Fibroblast of peridontal ligament (primary cell): Measurements from ENCODE around the gene B4GALNT4.
"Not testable (repeated sequence)": the region's sequence is repeated elsewhere in the genome, so short reads cannot be mapped to it uniquely, and the experiment has no call there.

Experiments used
- DNase-seq: peaks from one replicate; pipeline ENCODE4 v3.0.0-alpha.2; 2010; ENCODE audit errors: extremely low read depth

B4GALNT4 gene

DNA sequence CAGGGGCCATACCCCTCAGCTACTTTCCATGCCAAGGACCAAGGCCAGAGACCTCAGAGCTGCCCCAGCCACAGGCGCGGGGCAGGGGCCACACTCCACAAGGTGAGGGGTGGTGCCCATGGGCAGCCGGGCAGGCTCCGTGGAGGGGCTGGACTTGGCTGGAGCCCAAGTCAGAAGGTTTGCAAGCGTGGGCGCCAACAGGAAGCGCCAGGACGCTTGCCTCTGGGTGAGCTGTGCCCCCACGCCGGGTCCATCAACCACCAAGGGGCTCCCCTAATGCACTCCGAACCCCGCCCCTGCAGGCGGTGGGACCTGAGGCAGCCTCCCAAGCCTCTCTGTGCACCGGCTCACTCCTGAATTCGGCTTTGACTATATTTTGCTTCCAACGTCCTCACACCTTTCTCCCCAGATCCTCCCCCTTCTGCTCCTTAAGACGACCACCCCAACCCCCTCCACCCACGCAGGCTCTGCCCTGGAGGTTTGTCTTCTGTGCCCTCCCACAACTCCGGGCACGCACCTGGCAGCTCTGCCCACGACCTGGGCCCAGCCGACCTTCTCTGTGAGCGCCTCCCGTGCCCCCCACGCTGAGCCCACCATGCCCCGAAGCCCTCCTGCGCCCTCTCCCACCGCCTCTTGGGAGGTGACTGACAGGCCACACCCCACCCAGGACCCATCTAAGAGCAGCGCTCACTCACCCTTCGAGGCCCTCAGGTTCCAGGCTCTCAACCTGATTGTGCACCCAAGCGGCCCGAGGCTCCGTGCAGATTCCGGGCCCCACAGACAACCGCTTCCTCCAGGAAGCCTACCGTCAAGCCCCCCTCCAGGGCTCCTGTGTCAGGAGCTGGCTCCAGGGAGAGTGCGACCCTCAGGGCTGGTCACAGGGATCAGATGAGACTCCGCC lies 22.1 kb downstream of the B4GALNT4 start:
- DNase-seq: no peak

DNA sequence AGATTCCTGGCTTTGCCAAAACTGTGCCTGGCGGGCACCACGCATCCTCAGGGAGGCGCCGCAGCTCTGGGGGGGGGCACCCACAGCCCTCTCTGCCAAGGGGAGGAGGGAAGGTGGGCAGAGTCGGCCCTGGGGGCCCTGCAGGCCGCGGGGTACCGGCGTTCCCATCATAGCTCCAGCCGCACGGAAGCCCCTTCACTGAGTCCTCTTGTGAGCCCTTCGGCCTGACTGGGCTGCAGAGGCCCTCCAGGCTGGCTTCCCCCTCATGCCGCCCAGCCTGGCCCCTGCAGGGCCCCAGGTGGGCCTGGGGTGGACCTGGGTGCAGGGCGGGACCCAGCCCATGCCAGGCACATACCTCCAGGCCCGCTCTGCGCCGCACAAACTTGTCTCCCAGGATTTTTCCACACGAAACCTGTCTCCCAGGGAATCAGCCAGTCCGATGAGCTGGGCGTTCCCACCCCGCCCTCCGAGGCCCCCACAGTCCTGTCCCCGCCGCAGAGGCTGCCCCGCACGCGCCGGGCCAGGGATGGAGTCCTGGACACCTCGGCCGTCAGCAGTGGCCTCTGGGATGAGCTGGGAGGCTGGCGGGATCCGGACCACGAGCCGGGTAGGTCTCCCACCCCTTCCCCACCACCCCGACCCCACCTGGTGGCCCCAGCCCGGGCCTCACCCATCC lies 22.9 kb downstream of the B4GALNT4 start:
- DNase-seq: no peak

DNA sequence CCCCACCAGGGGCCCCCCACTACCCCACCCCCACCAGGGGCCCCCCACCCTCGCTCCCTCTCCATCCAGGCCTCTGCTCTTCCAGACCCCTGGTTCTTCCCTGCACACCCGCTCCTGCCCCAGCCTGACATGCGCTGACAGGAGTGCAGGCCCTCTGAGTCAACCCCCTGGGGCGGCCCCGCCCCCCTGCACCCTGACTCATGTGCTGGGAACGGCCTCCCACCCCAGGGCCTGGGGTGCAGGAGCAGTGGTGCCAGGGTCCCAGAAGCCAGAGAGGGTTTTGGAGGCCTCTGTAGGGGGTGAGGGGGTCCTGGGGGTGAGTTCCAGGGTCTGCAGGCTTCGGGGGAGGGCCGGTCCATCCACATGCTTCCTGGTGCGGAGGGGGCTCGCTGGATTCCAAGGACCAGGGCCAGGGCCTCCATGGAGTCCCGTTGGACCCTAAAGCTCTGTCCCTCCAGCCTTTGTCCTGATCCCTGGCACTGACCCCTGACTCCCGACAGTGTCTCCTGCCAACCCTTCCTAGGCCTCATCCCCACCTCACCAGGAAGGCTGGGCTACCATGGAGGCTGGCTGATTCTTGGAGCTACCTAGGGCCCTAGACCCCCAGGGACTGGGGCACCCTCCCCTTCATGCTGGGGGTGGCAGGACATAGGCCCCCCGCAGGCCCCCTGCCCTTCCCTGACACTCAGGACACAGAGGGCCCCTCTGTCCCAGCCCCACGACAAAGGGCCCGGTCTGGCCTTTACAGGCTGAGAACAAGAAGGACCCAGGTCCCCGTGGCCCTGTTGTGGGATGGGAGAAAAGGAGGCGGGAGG lies 24.1 kb downstream of the B4GALNT4 start:
- peak; percentile 59 for DNase-seq

DNA sequence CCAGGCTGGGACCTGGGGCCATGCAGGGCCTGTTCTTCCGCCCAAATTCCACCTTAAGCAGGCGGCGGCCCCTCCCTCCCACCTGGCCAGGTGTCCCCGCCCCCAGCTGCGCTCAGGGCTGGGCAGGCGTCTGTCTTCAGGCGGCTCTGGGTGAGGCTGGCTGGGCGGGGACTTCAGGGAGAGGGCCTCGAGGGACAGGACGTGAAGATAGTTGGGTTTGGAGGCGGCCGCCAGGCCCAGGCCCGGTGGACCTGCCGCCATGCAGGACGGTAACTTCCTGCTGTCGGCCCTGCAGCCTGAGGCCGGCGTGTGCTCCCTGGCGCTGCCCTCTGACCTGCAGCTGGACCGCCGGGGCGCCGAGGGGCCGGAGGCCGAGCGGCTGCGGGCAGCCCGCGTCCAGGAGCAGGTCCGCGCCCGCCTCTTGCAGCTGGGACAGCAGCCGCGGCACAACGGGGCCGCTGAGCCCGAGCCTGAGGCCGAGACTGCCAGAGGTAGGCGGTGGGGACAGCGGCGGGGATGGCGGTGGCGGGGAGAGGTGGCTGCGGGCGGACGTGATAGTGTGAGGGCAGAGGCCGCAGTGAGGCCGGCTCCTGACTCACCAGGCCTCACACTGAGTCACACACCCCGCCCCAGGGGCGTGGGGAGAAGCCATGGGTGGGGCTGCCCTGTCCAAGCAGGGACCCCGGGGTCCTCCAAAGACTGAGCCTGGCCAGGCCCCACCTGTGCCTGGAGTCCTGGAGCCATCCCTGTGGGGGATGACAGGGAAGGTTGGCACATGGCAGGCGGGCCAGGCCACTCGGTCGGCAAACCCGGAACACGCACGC lies 24.9 kb downstream of the B4GALNT4 start, which contains the start of gene PKP3:
Gene PKP3, plus strand, starts transcription at position 176 of the 824 bp plus-strand sequence. Its CDS starts 84 bp downstream, at position 260.
- DNase-seq: no peak

DNA sequence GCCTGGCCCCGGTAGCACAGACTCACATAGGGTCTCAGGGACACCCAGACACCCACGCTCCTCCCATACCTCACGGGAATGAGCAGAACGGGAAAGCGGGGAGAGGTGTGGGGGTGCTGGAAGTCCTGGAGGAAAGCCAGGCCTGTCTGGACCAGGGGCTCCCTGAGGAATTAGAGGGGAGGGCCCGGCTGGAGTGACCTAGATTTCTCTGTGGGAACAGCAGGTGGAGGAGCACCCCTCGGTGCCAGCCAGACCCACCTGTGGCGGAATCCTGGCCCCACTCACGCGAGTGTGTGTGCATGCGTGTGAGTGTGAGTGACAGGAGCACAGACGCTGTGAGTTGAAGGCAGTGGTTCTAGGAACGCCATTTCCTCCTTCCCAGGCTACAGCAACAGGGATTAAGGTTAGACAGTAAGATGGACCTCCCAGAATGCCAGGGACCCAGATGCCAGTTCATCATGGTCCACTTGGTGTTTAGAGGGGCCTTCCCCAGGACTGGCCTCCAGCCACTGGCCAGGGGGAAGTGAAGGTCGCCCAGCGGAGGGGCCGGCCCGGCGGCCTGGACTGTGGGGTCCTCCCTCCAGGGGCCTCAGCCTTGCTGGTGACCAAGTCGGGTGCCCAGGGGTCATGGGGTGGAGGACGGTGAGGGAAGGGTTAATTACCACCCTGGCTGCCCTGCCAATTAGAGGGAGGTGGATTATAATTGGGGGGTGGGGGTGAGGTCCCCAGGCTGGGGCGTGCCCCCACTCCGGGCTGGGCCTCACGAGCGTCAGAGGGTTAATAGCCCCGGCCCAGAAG lies 25.8 kb downstream of the B4GALNT4 start:
- DNase-seq: no peak

DNA sequence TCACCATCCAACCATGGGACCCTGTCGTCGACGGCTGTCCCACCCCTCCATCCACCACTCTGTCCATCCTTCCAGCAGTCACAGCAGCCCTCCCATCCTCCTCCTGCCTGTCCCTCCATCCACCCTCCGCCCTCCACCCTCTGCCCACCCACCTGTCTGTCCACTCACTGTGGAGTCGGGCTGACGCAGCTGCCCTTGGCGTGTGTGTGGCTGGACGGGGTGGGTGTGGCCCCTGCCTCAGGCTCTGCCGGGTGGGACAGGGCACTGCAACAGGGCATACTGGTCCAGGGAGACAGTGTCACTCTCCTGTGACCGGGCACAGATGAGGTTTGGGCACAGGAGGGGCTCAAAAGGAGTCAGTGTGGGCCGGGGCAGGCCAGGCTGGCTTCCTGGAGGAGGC lies 26.6 kb downstream of the B4GALNT4 start:
- no peak for DNase-seq

DNA sequence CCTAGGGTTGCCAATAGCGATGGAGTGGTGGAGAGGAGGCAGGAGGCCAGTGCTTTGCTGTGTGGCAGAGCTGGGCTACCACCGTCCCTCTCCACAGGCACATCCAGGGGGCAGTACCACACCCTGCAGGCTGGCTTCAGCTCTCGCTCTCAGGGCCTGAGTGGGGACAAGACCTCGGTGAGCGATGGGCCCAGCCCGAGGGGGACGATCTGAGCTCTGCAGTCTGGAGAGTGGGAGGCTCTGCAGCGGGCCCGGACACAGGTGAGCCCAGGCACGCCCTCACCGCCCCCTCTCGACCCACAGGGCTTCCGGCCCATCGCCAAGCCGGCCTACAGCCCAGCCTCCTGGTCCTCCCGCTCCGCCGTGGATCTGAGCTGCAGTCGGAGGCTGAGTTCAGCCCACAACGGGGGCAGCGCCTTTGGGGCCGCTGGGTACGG lies 27.2 kb downstream of the B4GALNT4 start:
- no peak for DNase-seq

DNA sequence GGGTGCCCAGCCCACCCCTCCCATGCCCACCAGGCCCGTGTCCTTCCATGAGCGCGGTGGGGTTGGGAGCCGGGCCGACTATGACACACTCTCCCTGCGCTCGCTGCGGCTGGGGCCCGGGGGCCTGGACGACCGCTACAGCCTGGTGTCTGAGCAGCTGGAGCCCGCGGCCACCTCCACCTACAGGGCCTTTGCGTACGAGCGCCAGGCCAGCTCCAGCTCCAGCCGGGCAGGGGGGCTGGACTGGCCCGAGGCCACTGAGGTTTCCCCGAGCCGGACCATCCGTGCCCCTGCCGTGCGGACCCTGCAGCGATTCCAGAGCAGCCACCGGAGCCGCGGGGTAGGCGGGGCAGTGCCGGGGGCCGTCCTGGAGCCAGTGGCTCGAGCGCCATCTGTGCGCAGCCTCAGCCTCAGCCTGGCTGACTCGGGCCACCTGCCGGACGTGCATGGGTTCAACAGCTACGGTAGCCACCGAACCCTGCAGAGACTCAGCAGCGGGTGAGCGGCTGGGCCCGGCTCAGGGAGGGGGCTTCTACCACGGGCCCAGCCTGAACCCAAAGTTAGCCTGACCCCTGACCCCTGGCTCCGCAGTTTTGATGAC lies 27.7 kb downstream of the B4GALNT4 start:
- peak; percentile 14 for DNase-seq

DNA sequence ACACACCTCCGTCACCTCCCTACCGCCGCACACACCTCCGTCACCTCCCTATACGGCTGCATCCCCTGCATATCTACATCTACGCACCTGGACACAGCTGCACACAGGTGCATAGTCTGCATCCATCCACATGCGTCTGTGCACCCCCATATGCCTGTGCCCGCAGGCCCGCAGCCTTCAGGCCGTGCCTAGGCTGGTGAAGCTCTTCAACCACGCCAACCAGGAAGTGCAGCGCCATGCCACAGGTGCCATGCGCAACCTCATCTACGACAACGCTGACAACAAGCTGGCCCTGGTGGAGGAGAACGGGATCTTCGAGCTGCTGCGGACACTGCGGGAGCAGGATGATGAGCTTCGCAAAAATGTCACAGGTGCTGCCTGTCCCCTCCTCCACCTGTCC lies 29.5 kb downstream of the B4GALNT4 start:
- peak; percentile 7 for DNase-seq

DNA sequence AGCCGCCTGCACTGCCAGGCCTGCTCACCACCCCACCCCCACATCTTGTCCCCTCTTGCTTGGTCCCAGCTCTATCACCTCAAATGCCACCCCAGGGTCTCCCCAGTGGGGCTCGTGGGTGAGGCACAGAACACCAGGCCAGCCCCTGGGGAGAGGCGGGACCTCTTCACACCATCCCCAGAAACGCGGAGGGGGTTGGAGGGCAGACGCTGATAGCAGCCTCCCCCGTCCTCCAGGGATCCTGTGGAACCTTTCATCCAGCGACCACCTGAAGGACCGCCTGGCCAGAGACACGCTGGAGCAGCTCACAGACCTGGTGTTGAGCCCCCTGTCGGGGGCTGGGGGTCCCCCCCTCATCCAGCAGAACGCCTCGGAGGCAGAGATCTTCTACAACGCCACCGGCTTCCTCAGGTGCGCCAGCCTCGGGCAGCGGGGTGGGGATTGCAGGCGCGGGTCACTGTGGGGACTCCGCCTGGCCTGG lies 30.5 kb downstream of the B4GALNT4 start:
- DNase-seq: no peak

DNA sequence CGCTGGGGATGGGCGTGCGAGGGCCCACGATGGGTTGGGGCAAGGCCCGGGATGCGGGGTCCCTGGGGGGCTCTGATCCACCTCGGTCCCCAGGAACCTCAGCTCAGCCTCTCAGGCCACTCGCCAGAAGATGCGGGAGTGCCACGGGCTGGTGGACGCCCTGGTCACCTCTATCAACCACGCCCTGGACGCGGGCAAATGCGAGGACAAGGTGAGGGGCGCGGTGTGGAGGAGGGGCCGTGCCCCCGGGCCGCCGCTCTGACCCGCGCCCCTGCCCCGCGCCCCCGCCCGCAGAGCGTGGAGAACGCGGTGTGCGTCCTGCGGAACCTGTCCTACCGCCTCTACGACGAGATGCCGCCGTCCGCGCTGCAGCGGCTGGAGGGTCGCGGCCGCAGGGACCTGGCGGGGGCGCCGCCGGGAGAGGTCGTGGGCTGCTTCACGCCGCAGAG lies 31.0 kb downstream of the B4GALNT4 start:
- DNase-seq: no peak

DNA sequence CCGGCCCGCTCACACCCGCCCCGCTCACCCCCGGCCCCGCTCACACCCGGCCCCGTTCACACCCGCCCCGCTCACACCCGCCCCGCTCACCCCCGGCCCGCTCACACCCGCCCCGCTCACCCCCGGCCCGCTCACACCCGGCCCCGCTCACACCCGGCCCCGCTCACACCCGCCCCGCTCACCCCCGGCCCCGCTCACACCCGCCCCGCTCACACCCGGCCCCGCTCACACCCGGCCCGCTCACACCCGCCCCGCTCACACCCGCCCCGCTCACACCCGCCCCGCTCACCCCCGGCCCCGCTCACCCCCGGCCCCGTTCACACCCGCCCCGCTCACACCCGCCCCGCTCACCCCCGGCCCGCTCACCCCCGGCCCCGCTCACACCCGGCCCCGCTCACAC lies 31.9 kb downstream of the B4GALNT4 start:
- DNase-seq: not testable (repeated sequence)

DNA sequence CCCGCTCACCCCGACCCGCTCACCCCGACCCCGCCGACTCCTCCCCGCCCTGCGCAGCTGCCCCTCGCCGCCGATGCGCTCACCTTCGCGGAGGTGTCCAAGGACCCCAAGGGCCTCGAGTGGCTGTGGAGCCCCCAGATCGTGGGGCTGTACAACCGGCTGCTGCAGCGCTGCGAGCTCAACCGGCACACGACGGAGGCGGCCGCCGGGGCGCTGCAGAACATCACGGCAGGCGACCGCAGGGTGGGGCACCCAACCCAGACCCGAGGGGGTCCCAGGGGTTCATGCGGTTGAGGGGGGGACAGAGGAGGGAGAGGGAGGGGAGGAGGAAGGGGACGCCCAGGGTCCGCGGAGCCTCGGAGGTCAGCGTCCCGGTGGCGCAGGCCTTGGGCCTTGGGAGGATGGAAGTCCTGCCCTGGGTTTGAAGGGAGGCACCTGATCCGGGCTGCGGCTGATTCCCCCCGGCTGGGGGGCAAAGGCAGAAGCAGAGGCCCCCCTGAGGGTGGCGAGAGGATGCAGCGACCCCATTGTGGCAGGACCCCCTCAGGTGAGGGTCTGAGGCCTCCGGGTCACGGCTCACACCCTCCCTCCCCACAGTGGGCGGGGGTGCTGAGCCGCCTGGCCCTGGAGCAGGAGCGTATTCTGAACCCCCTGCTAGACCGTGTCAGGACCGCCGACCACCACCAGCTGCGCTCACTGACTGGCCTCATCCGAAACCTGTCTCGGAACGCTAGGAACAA lies 33.9 kb downstream of the B4GALNT4 start:
- no peak for DNase-seq

DNA sequence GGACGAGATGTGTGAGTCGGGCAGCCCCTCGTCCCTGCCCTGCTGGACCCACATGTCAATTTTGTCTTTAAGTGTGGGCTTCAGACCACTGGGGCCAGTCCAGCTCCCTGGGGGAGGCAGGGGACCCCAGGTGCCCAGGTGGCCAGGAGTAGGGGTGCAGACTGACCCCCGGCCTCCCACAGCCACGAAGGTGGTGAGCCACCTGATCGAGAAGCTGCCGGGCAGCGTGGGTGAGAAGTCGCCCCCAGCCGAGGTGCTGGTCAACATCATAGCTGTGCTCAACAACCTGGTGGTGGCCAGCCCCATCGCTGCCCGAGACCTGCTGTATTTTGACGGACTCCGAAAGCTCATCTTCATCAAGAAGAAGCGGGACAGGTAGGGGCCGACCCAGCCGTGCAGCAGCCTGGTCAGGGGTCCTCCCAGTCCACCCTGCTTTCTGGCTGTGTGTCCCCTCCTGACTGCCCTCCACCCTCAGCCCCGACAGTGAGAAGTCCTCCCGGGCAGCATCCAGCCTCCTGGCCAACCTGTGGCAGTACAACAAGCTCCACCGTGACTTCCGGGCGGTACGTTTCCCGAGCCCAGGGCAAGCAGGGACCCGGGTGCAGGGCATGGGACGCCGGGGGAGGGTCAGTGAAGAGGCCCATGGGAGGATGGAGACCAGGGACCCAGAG lies 34.6 kb downstream of the B4GALNT4 start:
- DNase-seq: no peak

DNA sequence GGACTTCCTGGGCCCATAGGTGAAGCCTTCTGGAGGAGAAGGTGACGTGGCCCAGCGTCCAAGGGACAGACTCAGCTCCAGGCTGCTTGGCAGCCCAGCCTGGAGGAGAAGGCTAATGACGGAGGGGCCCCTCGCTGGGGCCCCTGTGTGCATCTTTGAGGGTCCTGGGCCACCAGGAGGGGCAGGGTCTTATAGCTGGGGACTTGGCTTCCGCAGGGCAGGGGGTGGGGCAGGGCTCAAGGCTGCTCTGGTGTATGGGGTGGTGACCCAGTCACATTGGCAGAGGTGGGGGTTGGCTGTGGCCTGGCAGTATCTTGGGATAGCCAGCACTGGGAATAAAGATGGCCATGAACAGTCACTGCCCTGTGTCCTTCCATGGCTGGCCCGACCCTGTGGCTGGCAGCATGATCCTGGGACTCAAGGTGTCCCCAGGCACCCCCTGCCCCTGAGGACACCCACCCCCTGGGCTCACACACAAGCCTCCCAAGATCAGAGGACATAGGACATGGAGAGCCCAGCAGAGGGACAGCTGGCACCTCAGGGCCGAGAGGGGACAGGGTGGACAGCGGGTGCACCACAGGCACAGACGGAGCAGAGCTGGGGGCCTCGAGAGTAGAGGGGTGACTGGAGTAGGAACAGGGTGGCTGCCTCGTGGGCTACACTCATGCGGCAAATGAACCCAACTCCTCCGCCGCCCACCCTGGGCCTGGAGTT lies 35.4 kb downstream of the B4GALNT4 start:
- DNase-seq: no peak

DNA sequence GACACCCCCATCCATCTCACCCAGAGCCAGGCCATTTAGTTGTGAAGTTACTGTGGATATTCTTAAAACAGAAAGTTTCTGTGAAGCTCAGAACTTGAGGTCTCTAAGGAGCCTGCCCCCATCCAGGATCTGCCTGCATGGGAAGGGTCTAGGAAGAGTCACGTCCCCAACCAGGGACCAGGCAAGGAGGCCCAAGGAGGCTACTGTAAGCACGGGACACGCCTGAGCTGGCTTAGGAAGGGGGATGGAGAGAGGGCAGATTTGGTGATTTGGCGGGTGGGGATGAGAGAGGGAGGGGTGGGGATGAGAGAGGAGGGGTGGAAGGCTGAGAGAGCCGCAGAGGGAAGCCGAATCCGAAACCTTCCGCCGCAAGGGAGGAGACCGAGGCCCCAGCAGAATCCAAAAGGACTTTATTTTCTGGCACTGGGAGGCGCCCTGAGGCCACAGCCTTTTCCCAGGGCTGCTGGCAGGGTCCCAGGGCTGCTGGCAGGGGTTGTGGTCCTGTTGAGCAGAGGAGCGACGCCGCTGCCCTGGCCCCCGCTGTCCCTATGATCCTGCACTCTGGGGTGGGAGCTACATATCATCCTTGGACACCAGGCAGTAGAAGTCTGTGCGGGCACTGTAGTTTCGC lies 36.1 kb downstream of the B4GALNT4 start:
- DNase-seq: no peak
